Heart left ventricle (tissue), 13 donors: ENCODE data around the gene ZMYND15.

Source experiments
- POLR2A ChIP-seq, 2 donors: fragments of 450-650 bp; IDR thresholded peaks; one replicate each; pipeline ENCODE4 v1.6.1; 2017; ENCODE audit warnings: antibody characterized with exemption in 2 of 2, mild to moderate bottlenecking in 2 of 2, moderate library complexity in 2 of 2
- TF ChIP-seq, protein P1 (sequence below), 12 donors: fragments of 200-600 bp; sonication (generic) in 4 of 12; IDR thresholded peaks; one replicate each; pipeline versions ENCODE4 v1.5.0 to v1.8.0; 2018 to 2022; ENCODE audit warnings: antibody characterized with exemption in 12 of 12, mild to moderate bottlenecking in 5 of 12
- donor health status: ischemic (EF 13 %, LVEDD 7.1; RV severe dilation, severe dysfunction).
- donor health status: DM: no; HTN: yes; CAD: no.
- donor health status: DM: no; HTN: no; CAD: no.
- donor health status: ischemic (EF 25% LVEDD 6.9; RV normal size, moderate dysfunction).
- donor health status: ischemic (EF 25% LVEDD 5.7; RV mildly dilated, moderate dysfunction).
- donor health status: ischemic (EF 35%, LVEDD 5.7; RV mildly dilated, moderate dysfunction).
- donor health status: nonischemic (EF 11% LVEDD 7.7; RV severe dilation, severe dysfunction).
- donor health status: DM: yes; HTN: yes; CAD: no.
- donor health status: PGD.
- donor health status: ischemic (EF 29% LVEDD 5.4; RV normal size, mild dysfunction).
- donor health status: nonischemic (EF 23%, LVEDD 6.1; RV moderate dilation, normal function).

DNA sequence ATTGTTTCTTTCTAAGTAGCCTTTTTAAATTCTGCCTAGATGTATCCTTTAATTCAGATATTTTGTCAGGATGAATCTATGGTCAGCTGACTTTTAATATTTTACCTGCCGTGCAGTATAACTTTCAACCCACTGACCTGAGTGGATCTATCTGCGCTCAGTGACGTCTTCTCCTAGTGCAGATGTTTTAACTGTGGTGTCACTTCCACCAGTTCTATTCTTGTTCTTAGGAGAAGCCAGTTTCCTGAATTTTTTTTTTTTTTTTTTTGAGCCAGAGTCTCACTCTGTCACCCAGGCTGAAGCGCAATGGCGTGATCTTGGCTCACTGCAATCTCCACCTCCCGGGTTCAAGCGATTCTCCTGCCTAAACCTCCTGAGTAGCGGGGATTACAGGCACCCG lies 27.1 kb downstream of the ZMYND15 start:
- TF ChIP-seq, protein P1, sequence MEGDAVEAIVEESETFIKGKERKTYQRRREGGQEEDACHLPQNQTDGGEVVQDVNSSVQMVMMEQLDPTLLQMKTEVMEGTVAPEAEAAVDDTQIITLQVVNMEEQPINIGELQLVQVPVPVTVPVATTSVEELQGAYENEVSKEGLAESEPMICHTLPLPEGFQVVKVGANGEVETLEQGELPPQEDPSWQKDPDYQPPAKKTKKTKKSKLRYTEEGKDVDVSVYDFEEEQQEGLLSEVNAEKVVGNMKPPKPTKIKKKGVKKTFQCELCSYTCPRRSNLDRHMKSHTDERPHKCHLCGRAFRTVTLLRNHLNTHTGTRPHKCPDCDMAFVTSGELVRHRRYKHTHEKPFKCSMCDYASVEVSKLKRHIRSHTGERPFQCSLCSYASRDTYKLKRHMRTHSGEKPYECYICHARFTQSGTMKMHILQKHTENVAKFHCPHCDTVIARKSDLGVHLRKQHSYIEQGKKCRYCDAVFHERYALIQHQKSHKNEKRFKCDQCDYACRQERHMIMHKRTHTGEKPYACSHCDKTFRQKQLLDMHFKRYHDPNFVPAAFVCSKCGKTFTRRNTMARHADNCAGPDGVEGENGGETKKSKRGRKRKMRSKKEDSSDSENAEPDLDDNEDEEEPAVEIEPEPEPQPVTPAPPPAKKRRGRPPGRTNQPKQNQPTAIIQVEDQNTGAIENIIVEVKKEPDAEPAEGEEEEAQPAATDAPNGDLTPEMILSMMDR (IDR thresholded peaks at IDR 0.05): no peak
- TF ChIP-seq POLR2A (IDR thresholded peaks at IDR 0.05): no peak
